ENCODE data around the gene WDR89. TPM values are rescaled to one million over a fixed set of nuclear protein-coding genes. Genes with fewer than 3 reads are reported as not detected.
A peak's percentile ranks its signal among the peaks of the same experiment; 100 is the strongest.
"Not testable (repeated sequence)": the region's sequence is repeated elsewhere in the genome, so short reads cannot be mapped to it uniquely, and the experiment has no call there.

WDR89 gene
- total RNA-seq, 3 donors from 2014 or later, result 5.1 to 12.4 (median 8.5) TPM

DNA sequence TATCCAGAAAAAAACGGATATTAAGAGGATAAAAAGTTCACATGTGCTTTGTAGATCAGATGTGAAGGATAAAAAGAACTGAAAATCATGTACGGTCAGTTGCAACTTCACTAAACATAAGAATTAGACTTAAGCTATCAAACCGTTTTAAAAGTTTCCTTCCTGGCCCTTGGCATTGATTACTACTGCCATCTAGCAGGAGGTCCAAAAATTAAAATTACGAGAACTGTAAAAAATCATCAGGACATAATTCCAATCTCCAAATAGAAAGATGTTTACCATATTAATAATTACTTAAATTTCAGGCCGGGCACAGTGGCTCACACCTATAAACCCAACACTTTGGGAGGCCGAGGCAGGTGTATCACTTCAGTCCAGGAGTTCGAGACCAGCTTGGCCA, 7.9 kb downstream of the WDR89 start:
- Histone ChIP-seq H3K4me1 (no peaks in the 10 kb centered on the region), H3K9me3 (peaks cover 6 to 19% of the 10 kb centered on the region in 2 donors), H3K27me3 (no peaks in the 10 kb centered on the region), H3K4me3 (no peak overlapping the region), H3K27ac (no peak overlapping the region), H3K36me3 (no peaks in the 10 kb centered on the region)
- DNase-seq (ENCODE audit: low spot score in 2 of 2), result no peak
- TF ChIP-seq POLR2AphosphoS5 (IDR thresholded peaks at IDR 0.05) (no peak), POLR2A (IDR thresholded peaks at IDR 0.05) (no peak)
- TF ChIP-seq, protein P1, sequence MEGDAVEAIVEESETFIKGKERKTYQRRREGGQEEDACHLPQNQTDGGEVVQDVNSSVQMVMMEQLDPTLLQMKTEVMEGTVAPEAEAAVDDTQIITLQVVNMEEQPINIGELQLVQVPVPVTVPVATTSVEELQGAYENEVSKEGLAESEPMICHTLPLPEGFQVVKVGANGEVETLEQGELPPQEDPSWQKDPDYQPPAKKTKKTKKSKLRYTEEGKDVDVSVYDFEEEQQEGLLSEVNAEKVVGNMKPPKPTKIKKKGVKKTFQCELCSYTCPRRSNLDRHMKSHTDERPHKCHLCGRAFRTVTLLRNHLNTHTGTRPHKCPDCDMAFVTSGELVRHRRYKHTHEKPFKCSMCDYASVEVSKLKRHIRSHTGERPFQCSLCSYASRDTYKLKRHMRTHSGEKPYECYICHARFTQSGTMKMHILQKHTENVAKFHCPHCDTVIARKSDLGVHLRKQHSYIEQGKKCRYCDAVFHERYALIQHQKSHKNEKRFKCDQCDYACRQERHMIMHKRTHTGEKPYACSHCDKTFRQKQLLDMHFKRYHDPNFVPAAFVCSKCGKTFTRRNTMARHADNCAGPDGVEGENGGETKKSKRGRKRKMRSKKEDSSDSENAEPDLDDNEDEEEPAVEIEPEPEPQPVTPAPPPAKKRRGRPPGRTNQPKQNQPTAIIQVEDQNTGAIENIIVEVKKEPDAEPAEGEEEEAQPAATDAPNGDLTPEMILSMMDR (IDR thresholded peaks at IDR 0.05), result no peak
- intact Hi-C loops (cut with DNase I; ENCODE audit: low total_unique reads), result no loop called here

DNA sequence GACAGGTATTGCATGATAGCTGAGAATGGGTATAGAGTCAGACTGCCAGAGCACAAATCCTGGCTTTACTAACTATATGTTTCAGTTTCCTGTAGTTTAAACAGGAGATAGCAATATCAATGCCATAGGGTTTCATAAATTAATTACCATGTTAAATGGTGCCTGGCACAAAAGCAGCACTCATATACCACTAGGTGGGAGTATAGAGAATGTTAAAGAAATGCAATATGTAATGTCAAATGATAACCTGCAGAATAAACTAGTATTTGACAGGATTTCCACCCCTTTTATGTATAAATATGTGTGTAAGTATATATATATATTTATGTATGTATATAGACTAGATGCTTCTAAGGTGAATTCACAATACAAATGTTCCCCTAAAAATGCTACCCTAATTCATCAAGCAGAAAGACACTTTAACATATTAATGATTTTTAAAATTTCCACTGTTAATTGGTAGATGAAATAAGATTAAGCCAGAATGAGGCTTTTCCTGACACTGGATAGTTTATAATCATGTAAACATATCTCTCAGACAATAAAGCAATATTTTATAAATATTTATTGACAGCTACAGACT, 8.6 kb downstream of the WDR89 start:
- no peaks in the 10 kb centered on the region for H3K27me3 ChIP-seq
- no peak for TF ChIP-seq POLR2AphosphoS5 (IDR thresholded peaks at IDR 0.05)
- TF ChIP-seq, protein P1 (IDR thresholded peaks at IDR 0.05), result peak in 1 of 3 donors; percentile 22
- intact Hi-C loops (cut with DNase I; ENCODE audit: low total_unique reads), result no loop called here

DNA sequence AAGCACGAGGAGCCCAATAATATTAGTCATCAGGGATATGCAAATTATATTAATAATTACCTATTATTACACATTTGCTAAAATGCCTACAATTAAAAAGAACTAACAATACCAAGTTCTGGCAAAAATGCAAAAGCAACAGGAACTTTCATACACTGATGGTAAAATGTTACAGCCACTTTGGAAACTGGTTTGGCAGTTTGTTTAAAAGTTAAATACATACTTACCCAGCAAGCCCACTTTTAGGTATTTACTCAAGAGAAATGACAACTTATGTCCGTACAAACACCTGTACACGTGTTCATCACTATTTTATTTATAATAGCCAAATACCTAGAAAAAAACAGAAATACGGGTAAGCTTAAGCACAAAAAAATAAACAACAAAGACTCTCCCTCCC, 17.0 kb downstream of the WDR89 start:
- H3K4me1 ChIP-seq, result no peaks in the 10 kb centered on the region
- TF ChIP-seq, protein P1 (IDR thresholded peaks at IDR 0.05), result no peak
- no peak for TF ChIP-seq POLR2AphosphoS5 (IDR thresholded peaks at IDR 0.05)
- TF ChIP-seq POLR2A (IDR thresholded peaks at IDR 0.05), result no peak
- intact Hi-C loops (cut with DNase I; ENCODE audit: low total_unique reads), result no loop called here

More for the DNA sequence above, 8.6 kb downstream of the WDR89 start:
- Histone ChIP-seq H3K4me1 (no peaks in the 10 kb centered on the region), H3K27ac (no peak overlapping the region), H3K4me3 (no peak overlapping the region), H3K9me3 (peaks cover 6 to 19% of the 10 kb centered on the region in 2 donors), H3K36me3 (no peaks in the 10 kb centered on the region)
- DNase-seq (ENCODE audit: low spot score in 2 of 2), result no peak

DNA sequence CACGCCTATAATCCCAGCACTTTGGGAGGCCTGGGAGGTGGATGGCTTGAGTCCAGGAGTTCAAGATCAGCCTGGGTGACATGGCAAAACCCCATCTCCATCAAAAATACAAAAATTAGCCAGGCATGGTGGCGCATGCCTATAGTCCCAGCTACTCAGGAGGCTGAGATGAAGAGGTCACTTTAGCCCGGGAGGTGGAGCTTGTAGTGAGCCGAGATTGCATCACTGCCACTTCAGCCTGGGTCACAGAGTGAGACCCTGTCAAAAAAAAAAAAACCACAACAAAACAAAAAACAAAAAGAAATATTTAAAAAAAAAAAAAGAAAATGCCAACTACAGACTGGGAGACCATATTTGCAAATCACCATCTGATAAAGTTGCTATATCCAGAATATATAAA, 17.5 kb downstream of the WDR89 start:
- TF ChIP-seq, protein P1 (IDR thresholded peaks at IDR 0.05), result no peak
- TF ChIP-seq POLR2A (IDR thresholded peaks at IDR 0.05), result no peak
- Histone ChIP-seq H3K4me3 (no peak overlapping the region), H3K4me1 (no peaks in the 10 kb centered on the region), H3K36me3 (no peaks in the 10 kb centered on the region), H3K27me3 (no peaks in the 10 kb centered on the region), H3K27ac (no peak overlapping the region), H3K9me3 (no peaks in the 10 kb centered on the region)
- intact Hi-C loops (cut with DNase I; ENCODE audit: low total_unique reads), result no loop called here
- no peak for DNase-seq (ENCODE audit: low spot score in 2 of 2)

More for the DNA sequence above, 17.0 kb downstream of the WDR89 start:
- no peaks in the 10 kb centered on the region for H3K36me3 ChIP-seq
- H3K4me3 ChIP-seq, result no peak overlapping the region
- no peak for DNase-seq (ENCODE audit: low spot score in 2 of 2)
- no peaks in the 10 kb centered on the region for H3K9me3 ChIP-seq
- no peaks in the 10 kb centered on the region for H3K27me3 ChIP-seq
- no peak overlapping the region for H3K27ac ChIP-seq

DNA sequence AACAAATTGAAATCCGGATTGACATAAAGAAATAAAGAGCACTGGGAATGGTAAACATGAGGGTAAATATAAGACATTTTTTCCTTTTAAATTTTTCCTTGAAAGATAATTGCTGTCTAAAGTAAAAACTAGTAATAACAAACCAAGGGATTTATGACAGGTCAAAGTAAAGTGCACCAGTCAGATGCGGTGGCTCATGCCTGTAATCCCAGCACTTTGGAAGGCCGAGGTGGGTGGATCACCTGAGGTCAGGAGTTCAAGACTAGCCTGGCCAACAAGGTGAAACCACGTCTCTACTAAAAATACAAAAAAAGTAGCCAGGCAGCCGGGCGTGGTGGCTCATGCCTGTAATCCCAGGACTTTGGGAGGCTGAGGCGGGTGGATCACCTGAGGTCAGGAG, 19.7 kb downstream of the WDR89 start:
- H3K9me3 ChIP-seq; H3K36me3 ChIP-seq; intact Hi-C loops (cut with DNase I; ENCODE audit: low total_unique reads); H3K27ac ChIP-seq; H3K27me3 ChIP-seq; H3K4me1 ChIP-seq; DNase-seq (ENCODE audit: low spot score in 2 of 2); H3K4me3 ChIP-seq: not testable (repeated sequence)

DNA sequence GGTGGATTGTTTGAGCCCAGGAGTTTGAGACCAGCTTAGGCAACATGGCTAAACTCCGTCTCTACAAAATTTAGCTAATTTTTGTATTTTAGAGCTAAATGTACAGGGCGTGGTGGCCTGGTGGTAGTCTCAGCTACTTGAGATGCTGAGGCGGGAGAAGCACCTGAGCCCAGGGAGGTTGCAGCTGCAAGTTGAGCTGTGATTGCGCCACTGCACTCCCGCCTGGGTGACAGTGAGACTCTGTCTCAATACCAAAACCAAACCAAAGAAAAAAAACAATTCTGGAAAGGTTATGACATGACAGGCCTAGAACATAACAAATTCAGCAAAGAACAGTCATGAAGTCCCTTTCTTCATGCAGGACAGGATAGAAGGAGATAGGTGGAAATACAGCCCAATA, 25.7 kb downstream of the WDR89 start:
- H3K4me1 ChIP-seq, result no peaks in the 10 kb centered on the region
- H3K4me3 ChIP-seq, result no peak overlapping the region
- H3K27me3 ChIP-seq, result no peaks in the 10 kb centered on the region
- no peaks in the 10 kb centered on the region for H3K9me3 ChIP-seq
- H3K27ac ChIP-seq, result no peak overlapping the region
- intact Hi-C loops (cut with DNase I; ENCODE audit: low total_unique reads), result no loop called here
- TF ChIP-seq, protein P1 (IDR thresholded peaks at IDR 0.05), result no peak
- no peak for TF ChIP-seq POLR2A (IDR thresholded peaks at IDR 0.05)
- no peak for TF ChIP-seq POLR2AphosphoS5 (IDR thresholded peaks at IDR 0.05)
- DNase-seq (ENCODE audit: low spot score in 2 of 2), result no peak
- no peaks in the 10 kb centered on the region for H3K36me3 ChIP-seq
